Neutrophil (primary cell): ENCODE data around the gene HSFX2.

Source experiments
- H3K27ac ChIP-seq: fragments of 200-600 bp; sonication (generic); 2 replicates; pipeline ENCODE4 v1.5.1; 2016; ENCODE audit warnings: mild to moderate bottlenecking, moderate library complexity
- H3K27me3 ChIP-seq: fragments of 200-600 bp; sonication (generic); 2 replicates; pipeline ENCODE4 v1.6.0; 2016; ENCODE audit warnings: mild to moderate bottlenecking
- H3K36me3 ChIP-seq: fragments of 200-600 bp; sonication (generic); 2 replicates; pipeline ENCODE4 v1.5.1; 2017
- H3K4me1 ChIP-seq, 2 experiments: fragments of 200-600 bp in 1 of 2; sonication (generic) in 1 of 2; 1 replicate in 1 of 2; 2 replicates in 1 of 2; pipeline versions ENCODE4 v1.5.1 to v1.6.1; 2013 to 2016; ENCODE audit warnings: low read depth in 1 of 2, low read length in 1 of 2, mild to moderate bottlenecking in 1 of 2, moderate library complexity in 1 of 2; ENCODE audit not compliant: control insufficient read depth in 1 of 2, insufficient read depth in 1 of 2
- H3K4me3 ChIP-seq, 2 experiments: fragments of 200-600 bp in 1 of 2; sonication (generic) in 1 of 2; 1 replicate in 1 of 2; 2 replicates in 1 of 2; pipeline ENCODE4 v1.5.1; 2013 to 2016; ENCODE audit warnings: low read depth in 1 of 2, low read length in 1 of 2, mild to moderate bottlenecking in 1 of 2, moderate library complexity in 1 of 2
- H3K9me3 ChIP-seq: fragments of 200-600 bp; sonication (generic); 2 replicates; pipeline ENCODE4 v1.5.1; 2016
- TF ChIP-seq, protein P1 (sequence below): fragments of 200-600 bp; sonication (generic); IDR thresholded peaks from 2 replicates; pipeline ENCODE4 v1.5.1; 2016; ENCODE audit warnings: antibody characterized with exemption

Gene HSFX2

DNA sequence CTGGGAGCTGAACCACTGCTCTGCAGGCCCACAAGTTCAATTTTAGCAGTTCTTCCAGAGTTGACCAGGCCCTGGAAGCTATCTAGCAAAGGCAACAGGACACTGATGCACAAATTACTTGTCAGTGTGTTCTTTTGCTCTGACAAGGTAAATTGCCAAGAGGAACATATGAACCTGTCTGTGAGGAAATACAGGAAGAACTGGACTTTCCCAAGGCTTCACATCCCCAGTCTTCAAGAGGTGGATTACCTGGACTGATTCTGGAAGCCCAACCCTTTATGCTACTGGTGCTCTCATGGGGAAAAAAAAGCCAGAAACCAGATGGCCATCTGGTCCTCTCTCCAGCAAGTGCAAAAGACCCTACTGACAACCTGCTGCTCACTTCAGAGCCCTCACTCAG is 38.4 kb upstream of the HSFX2 start:
- peaks cover 9% of the 10 kb centered on the region for H3K27me3 ChIP-seq
- H3K27ac ChIP-seq = no peak overlapping the region
- H3K4me3 ChIP-seq = no peak overlapping the region
- H3K9me3 ChIP-seq = no peaks in the 10 kb centered on the region
- peaks cover 9 to 15% of the 10 kb centered on the region in 2 experiments for H3K4me1 ChIP-seq
- TF ChIP-seq, protein P1, sequence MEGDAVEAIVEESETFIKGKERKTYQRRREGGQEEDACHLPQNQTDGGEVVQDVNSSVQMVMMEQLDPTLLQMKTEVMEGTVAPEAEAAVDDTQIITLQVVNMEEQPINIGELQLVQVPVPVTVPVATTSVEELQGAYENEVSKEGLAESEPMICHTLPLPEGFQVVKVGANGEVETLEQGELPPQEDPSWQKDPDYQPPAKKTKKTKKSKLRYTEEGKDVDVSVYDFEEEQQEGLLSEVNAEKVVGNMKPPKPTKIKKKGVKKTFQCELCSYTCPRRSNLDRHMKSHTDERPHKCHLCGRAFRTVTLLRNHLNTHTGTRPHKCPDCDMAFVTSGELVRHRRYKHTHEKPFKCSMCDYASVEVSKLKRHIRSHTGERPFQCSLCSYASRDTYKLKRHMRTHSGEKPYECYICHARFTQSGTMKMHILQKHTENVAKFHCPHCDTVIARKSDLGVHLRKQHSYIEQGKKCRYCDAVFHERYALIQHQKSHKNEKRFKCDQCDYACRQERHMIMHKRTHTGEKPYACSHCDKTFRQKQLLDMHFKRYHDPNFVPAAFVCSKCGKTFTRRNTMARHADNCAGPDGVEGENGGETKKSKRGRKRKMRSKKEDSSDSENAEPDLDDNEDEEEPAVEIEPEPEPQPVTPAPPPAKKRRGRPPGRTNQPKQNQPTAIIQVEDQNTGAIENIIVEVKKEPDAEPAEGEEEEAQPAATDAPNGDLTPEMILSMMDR = no peak
- H3K36me3 ChIP-seq = no peaks in the 10 kb centered on the region

DNA sequence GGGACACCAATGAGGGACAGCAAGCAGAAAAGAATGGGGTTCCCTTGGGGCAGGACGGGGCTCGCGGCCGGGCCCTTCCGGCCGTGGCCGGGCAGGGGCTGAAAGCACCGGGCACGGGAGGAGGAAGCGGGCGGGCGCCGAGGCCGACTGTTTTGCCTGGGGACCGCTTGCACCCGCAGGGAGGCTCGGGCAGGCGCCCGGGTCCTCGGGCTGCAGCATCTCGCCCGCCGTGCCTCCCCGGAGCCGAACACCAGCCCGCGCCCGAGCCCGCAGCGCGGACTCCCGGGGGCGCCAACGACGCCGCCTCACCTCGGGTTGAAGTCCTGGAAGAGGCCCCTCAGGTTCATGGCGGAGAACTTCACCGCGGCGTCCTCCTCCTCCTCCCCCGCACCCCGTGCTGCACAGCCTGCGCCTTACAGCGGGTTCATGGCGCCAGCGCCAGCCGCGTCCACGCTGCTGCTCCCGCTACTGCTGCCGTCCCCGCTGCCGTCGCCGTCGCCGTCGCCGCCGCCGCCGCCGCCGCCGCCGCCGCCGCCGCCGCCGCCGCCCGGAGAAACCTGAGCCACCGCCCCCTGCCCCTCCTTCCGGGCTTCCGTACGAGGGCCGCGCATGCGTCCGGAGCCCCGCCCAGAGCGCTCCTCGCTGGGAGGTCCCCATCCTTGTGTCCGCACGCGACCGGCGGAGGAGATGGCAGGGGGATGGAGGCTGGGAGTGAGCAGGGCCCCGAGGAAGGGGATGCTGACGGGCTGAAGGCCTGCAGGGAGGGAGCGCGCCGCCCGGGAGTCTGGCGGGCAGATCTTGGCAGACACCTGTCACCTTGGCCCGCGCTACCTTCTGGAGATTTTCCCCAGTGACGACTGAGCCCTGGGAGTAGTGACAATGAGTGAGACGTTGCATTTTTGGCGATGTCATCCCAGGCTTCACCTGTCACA is 36.4 kb upstream of the HSFX2 start, which contains the start of gene TMEM185A:
Gene TMEM185A, minus strand, starts transcription at position 559 of the 932 bp plus-strand sequence. Its CDS starts 212 bp downstream, at position 347.
- TF ChIP-seq, protein P1 = no peak
- no peaks in the 10 kb centered on the region for H3K36me3 ChIP-seq
- peaks cover 9% of the 10 kb centered on the region for H3K27me3 ChIP-seq
- peak within 1 kb of the TSS; percentile 67 for H3K4me3 ChIP-seq
- H3K4me1 ChIP-seq = peaks cover 9 to 15% of the 10 kb centered on the region in 2 experiments
- H3K27ac ChIP-seq = peak within 1 kb of the TSS; percentile 65
- H3K9me3 ChIP-seq = no peaks in the 10 kb centered on the region

DNA sequence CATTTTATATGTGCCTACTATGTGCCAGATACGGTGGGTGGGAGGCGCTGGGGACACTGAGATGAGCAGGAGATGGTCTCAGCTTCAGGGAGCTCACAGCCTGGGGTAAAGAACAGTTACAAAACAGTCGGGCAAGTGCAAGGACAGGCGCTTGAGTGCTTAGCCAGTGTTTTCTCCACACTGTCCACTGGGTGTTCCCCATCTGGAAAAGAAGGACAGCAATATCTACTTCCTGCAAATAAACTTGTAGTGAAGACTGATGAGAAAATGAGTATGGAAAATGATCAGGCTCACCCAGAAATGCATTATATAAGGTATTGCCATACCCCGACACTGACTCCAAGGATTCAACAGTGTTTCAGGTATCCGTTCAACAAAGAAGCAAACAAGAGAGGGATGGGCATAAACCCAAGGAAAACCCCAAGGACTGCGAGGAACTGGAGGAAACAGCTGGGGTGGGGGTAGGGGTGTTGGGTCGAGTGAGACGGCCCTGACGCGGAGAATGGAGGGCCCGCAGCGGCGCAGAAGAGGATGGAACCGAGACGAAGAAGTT is 35.6 kb upstream of the HSFX2 start:
- peaks cover 9% of the 10 kb centered on the region for H3K27me3 ChIP-seq
- no peaks in the 10 kb centered on the region for H3K36me3 ChIP-seq
- peaks cover 9 to 15% of the 10 kb centered on the region in 2 experiments for H3K4me1 ChIP-seq
- no peaks in the 10 kb centered on the region for H3K9me3 ChIP-seq
- TF ChIP-seq, protein P1 = no peak
- peak overlapping the region; percentile 65 for H3K27ac ChIP-seq
- peak overlapping the region; percentile 67 for H3K4me3 ChIP-seq

DNA sequence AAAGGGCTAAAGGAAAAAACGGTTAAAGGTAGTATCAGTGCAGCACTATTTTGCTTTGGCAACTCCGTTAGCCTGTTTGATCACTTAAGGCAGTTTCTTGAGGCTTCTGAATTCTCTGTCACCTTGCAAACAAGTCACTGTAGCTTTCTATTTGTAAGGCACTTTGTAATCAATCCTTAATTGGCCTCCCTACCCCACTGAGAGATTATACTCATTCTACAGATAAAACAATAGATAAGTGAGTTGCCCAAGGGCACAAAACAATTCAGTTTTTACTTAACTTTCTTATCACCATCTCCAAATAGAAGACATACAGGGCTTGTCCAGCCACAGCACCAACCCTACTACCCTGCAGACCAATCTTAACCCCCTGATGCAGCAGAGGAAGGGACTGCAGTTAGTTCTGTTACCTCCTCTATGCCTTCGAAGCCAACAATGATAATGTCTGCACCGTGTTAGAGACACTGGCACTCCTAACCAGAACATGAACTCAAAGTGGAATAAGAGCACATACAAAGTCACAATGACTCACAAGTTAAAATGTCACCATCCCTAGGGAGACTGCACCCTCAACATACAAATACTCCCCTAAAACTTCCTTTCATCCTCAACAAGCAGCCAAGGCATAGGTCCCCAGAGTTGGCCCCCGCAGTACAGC is 34.7 kb upstream of the HSFX2 start:
- no peaks in the 10 kb centered on the region for H3K9me3 ChIP-seq
- H3K36me3 ChIP-seq = no peaks in the 10 kb centered on the region
- peaks cover 9 to 15% of the 10 kb centered on the region in 2 experiments for H3K4me1 ChIP-seq
- no peak overlapping the region for H3K4me3 ChIP-seq
- H3K27ac ChIP-seq = no peak overlapping the region
- TF ChIP-seq, protein P1 = no peak
- peaks cover 9% of the 10 kb centered on the region for H3K27me3 ChIP-seq

DNA sequence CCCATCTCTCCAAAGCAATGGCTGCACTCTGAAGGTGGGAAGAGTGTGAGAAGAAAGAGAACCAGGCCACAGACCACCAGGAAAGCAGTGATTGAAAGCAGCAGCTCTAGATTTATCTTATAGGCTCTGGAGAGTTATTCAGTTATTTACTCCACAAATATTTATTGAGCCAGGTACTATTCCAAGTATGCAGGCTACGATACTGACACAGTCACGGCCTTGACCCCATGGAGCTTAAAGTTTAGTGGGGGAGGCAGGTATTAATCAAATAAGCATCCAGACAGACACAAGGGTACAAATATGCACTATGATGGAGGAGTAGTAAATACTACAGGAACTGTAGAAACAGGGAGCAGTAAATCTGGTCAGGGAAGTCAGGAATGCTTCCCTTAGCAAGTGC is 33.7 kb upstream of the HSFX2 start:
- Histone ChIP-seq H3K9me3 (no peaks in the 10 kb centered on the region), H3K27me3 (peaks cover 9% of the 10 kb centered on the region), H3K27ac (no peak overlapping the region), H3K36me3 (no peaks in the 10 kb centered on the region), H3K4me1 (peaks cover 9 to 15% of the 10 kb centered on the region in 2 experiments), H3K4me3 (no peak overlapping the region)
- TF ChIP-seq, protein P1 = no peak
